WTC11 (cell line): Measurements from ENCODE around the gene LIX1L.

Source experiments
- ATF2 ChIP-seq: sonication (generic); formaldehyde crosslinking; IDR thresholded peaks from 2 replicates; pipeline ENCODE4 v1.8.1; 2022; ENCODE audit warnings: low read depth, missing genetic modification reagents, borderline replicate concordance
- CREB1 ChIP-seq: sonication (generic); formaldehyde crosslinking; IDR thresholded peaks from 2 replicates; pipeline ENCODE4 v1.8.0; 2023; ENCODE audit warnings: mild to moderate bottlenecking, missing genetic modification reagents
- FOXK1 ChIP-seq: sonication (generic); formaldehyde crosslinking; IDR thresholded peaks from 2 replicates; pipeline ENCODE4 v1.8.0; 2022; ENCODE audit warnings: mild to moderate bottlenecking, moderate library complexity, missing genetic modification reagents
- NFE2L1 ChIP-seq: sonication (generic); formaldehyde crosslinking; IDR thresholded peaks from 2 replicates; pipeline ENCODE4 v1.8.1; 2023; ENCODE audit warnings: missing genetic modification reagents
- TCF7 ChIP-seq: sonication (generic); formaldehyde crosslinking; IDR thresholded peaks from 2 replicates; pipeline ENCODE4 v1.8.0; 2022; ENCODE audit warnings: mild to moderate bottlenecking, low read depth, missing genetic modification reagents, moderate library complexity
- TF ChIP-seq, protein P1 (sequence below): sonication (generic); formaldehyde crosslinking; IDR thresholded peaks from 2 replicates; pipeline ENCODE4 v1.8.1; 2022; ENCODE audit warnings: mild to moderate bottlenecking, moderate library complexity, missing genetic modification reagents
- TF ChIP-seq, protein P2 (sequence below): fragments of 200-600 bp; IDR thresholded peaks from 2 replicates; pipeline ENCODE4 v1.8.0; 2022; ENCODE audit warnings: antibody characterized with exemption

- TF ChIP-seq, protein P1, sequence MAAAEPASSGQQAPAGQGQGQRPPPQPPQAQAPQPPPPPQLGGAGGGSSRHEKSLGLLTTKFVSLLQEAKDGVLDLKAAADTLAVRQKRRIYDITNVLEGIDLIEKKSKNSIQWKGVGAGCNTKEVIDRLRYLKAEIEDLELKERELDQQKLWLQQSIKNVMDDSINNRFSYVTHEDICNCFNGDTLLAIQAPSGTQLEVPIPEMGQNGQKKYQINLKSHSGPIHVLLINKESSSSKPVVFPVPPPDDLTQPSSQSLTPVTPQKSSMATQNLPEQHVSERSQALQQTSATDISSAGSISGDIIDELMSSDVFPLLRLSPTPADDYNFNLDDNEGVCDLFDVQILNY, result no peak
- TF ChIP-seq, protein P2, sequence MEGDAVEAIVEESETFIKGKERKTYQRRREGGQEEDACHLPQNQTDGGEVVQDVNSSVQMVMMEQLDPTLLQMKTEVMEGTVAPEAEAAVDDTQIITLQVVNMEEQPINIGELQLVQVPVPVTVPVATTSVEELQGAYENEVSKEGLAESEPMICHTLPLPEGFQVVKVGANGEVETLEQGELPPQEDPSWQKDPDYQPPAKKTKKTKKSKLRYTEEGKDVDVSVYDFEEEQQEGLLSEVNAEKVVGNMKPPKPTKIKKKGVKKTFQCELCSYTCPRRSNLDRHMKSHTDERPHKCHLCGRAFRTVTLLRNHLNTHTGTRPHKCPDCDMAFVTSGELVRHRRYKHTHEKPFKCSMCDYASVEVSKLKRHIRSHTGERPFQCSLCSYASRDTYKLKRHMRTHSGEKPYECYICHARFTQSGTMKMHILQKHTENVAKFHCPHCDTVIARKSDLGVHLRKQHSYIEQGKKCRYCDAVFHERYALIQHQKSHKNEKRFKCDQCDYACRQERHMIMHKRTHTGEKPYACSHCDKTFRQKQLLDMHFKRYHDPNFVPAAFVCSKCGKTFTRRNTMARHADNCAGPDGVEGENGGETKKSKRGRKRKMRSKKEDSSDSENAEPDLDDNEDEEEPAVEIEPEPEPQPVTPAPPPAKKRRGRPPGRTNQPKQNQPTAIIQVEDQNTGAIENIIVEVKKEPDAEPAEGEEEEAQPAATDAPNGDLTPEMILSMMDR, result no peak
- TF ChIP-seq FOXK1 (CRISPR knock-in tag) (no peak), TCF7 (no peak), NFE2L1 (CRISPR knock-in tag) (no peak), ATF2 (CRISPR knock-in tag) (no peak), CREB1 (CRISPR knock-in tag) (no peak)
Observed at GRCh38 chr1:145962157-145963102, 4.6 kb upstream of the LIX1L start.
